ENCODE data around the gene TMPRSS4.
"Not testable (repeated sequence)": the region's sequence is repeated elsewhere in the genome, so short reads cannot be mapped to it uniquely, and the experiment has no call there.

TMPRSS4 gene

GRCh38 chr11:118056806-118057205 lies 20.1 kb upstream of the TMPRSS4 start:
- DNase-seq (ENCODE audit: low spot score), result no peak

GRCh38 chr11:118057251-118058145 lies 19.4 kb upstream of the TMPRSS4 start:
- DNase-seq (ENCODE audit: low spot score), result no peak

- no peak for DNase-seq (ENCODE audit: low spot score)
These were observed 18.3 kb upstream of the TMPRSS4 start for GRCh38 chr11:118058311-118059245.

GRCh38 chr11:118059246-118059940 lies 17.5 kb upstream of the TMPRSS4 start:
- DNase-seq (ENCODE audit: low spot score), result no peak

GRCh38 chr11:118060081-118060661 lies 16.7 kb upstream of the TMPRSS4 start:
- no peak for DNase-seq (ENCODE audit: low spot score)

- DNase-seq (ENCODE audit: low spot score), result no peak
These were observed 16.0 kb upstream of the TMPRSS4 start for GRCh38 chr11:118060869-118061268.

- no peak for DNase-seq (ENCODE audit: low spot score)
These were observed 15.2 kb upstream of the TMPRSS4 start for GRCh38 chr11:118061586-118062125.

GRCh38 chr11:118062181-118062580 lies 14.7 kb upstream of the TMPRSS4 start:
- DNase-seq (ENCODE audit: low spot score), result not testable (repeated sequence)

GRCh38 chr11:118062631-118063030 lies 14.2 kb upstream of the TMPRSS4 start:
- not testable (repeated sequence) for DNase-seq (ENCODE audit: low spot score)

- DNase-seq (ENCODE audit: low spot score), result no peak
These were observed 11.9 kb upstream of the TMPRSS4 start for GRCh38 chr11:118064956-118065355.

GRCh38 chr11:118065384-118065783 lies 11.5 kb upstream of the TMPRSS4 start:
- no peak for DNase-seq (ENCODE audit: low spot score)

- no peak for DNase-seq (ENCODE audit: low spot score)
These were observed 9.9 kb upstream of the TMPRSS4 start for GRCh38 chr11:118067006-118067405.

GRCh38 chr11:118068206-118068944 lies 8.5 kb upstream of the TMPRSS4 start:
- no peak for DNase-seq (ENCODE audit: low spot score)

GRCh38 chr11:118068945-118069612 lies 7.8 kb upstream of the TMPRSS4 start:
- no peak for DNase-seq (ENCODE audit: low spot score)

GRCh38 chr11:118071416-118072030 lies 5.4 kb upstream of the TMPRSS4 start:
- DNase-seq (ENCODE audit: low spot score), result no peak

GRCh38 chr11:118073554-118073953 lies 3.3 kb upstream of the TMPRSS4 start:
- DNase-seq (ENCODE audit: low spot score), result no peak

GRCh38 chr11:118074091-118074685 lies 2.7 kb upstream of the TMPRSS4 start:
- no peak for DNase-seq (ENCODE audit: low spot score)

- no peak for DNase-seq (ENCODE audit: low spot score)
These were observed 2.1 kb upstream of the TMPRSS4 start for GRCh38 chr11:118074785-118075184.

- DNase-seq (ENCODE audit: low spot score), result no peak
These were observed 2.1 kb downstream of the TMPRSS4 start for GRCh38 chr11:118078911-118079411.
